A549 (cell line): ENCODE data around the gene PMP22.

Source experiments
- CTCF ChIP-seq: fragments of >200 bp; sonication (Bioruptor Twin); formaldehyde crosslinking; IDR thresholded peaks from 3 replicates; pipeline ENCODE4 v1.5.1; 2016
- ELK1 ChIP-seq: fragments of 150-350 bp; IDR thresholded peaks from 2 replicates; pipeline ENCODE4 v1.6.1; 2014; ENCODE audit warnings: low read depth, mild to moderate bottlenecking, low read length
- EP300 ChIP-seq, 2 experiments: fragments of >200 bp; sonication (Bioruptor Twin); formaldehyde crosslinking; IDR thresholded peaks; 2 replicates in 1 of 2; 3 replicates in 1 of 2; pipeline ENCODE4 v1.6.1; 2016 to 2017
- HDAC2 ChIP-seq: fragments of 200-600 bp; sonication (generic); IDR thresholded peaks from 2 replicates; pipeline ENCODE4 v1.6.1; 2016
- KDM5A ChIP-seq: fragments of 200-600 bp; sonication (generic); IDR thresholded peaks from 2 replicates; pipeline ENCODE4 v1.6.1; 2016; ENCODE audit warnings: antibody characterized with exemption, mild to moderate bottlenecking
- MAZ ChIP-seq: fragments of 150-350 bp; IDR thresholded peaks from 2 replicates; pipeline ENCODE4 v1.6.1; 2014; ENCODE audit warnings: antibody characterized with exemption, low read depth, low read length, borderline replicate concordance
- NR3C1 ChIP-seq: fragments of >200 bp; sonication (Bioruptor Twin); formaldehyde crosslinking; IDR thresholded peaks from 3 replicates; pipeline ENCODE4 v1.6.1; 2017
- PHF8 ChIP-seq: fragments of 200-600 bp; sonication (generic); IDR thresholded peaks from 2 replicates; pipeline ENCODE4 v1.6.1; 2016; ENCODE audit warnings: low read depth, mild to moderate bottlenecking, antibody characterized with exemption, moderate library complexity, borderline replicate concordance
- POLR2A ChIP-seq: IDR thresholded peaks from 2 replicates; pipeline ENCODE4 v1.6.1; 2012; ENCODE audit warnings: mild to moderate bottlenecking, low read length
- POLR2AphosphoS2 ChIP-seq: conservative IDR thresholded peaks from 2 replicates; pipeline ENCODE4 v1.6.1; 2012; ENCODE audit warnings: low read length, improper control_type of control experiment, inconsistent platforms
- RCOR1 ChIP-seq: fragments of 150-350 bp; IDR thresholded peaks from 2 replicates; pipeline ENCODE4 v1.6.1; 2014; ENCODE audit warnings: antibody characterized with exemption, low read length, low read depth
- REST ChIP-seq: fragments of 200-600 bp; sonication (generic); IDR thresholded peaks from 2 replicates; pipeline ENCODE4 v1.6.1; 2016; ENCODE audit warnings: antibody characterized with exemption, mild to moderate bottlenecking, moderate library complexity

GRCh38 chr17:15213381-15214087, 51.6 kb downstream of the PMP22 start:
- TF ChIP-seq MAZ (no peak), HDAC2 (no peak), ELK1 (no peak), CTCF (peak; percentile 46; the same call in 2 of the 3 replicates), REST (no peak), NR3C1 (no peak), EP300 (IDR thresholded peaks at IDR 0.05) (no peak), KDM5A (no peak), POLR2A (no peak), PHF8 (no peak), POLR2AphosphoS2 (no peak), RCOR1 (no peak)
